NCI-H187 (cell line): ENCODE data around the gene DNAJC27.

ENCODE experiments used
- DNase-seq, 2 experiments: peaks; one replicate each; lab custom pipeline; 2025; lab: John Stamatoyannopoulos, UW

DNAJC27 gene

GRCh38 chr2:24907116-24907515 lies 64.6 kb downstream of the DNAJC27 start:
- DNase-seq: no peak

GRCh38 chr2:24906466-24906865 lies 65.3 kb downstream of the DNAJC27 start:
- no peak for DNase-seq

- no peak for DNase-seq
Observed at GRCh38 chr2:24903161-24904103, 68.3 kb downstream of the DNAJC27 start.

- no peak for DNase-seq
Observed at GRCh38 chr2:24899361-24899910, 72.3 kb downstream of the DNAJC27 start.

GRCh38 chr2:24898122-24899109 lies 73.3 kb downstream of the DNAJC27 start:
- DNase-seq: no peak

- DNase-seq: no peak
Observed at GRCh38 chr2:24894750-24895149, 77.0 kb downstream of the DNAJC27 start.

GRCh38 chr2:24893934-24894333 lies 77.8 kb downstream of the DNAJC27 start:
- DNase-seq: no peak
